ENCODE measurements around the gene FSTL5.
"Not testable (repeated sequence)": the region's sequence is repeated elsewhere in the genome, so short reads cannot be mapped to it uniquely, and the experiment has no call there.

The FSTL5 gene

DNA sequence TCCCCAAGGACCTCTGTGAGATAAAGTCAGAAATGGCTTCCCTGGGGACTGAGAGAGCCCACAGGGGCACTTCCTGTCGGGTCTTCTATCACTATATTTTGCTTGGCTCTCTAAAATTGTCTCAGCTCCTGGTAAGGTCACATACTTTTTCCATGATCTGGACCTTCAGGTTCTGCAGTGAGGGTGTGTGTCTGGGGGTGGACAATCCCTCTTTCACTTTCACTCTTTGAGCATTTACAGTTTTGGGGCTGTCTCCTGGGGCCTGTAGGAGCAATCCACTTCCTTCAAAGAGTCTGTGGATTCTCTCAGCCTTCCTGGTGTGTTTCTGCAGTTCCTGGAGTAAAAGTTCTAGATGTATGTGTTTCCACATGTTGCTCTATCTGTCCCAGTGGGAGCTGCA is 335.7 kb downstream of the FSTL5 start:
- no peak for DNase-seq

DNA sequence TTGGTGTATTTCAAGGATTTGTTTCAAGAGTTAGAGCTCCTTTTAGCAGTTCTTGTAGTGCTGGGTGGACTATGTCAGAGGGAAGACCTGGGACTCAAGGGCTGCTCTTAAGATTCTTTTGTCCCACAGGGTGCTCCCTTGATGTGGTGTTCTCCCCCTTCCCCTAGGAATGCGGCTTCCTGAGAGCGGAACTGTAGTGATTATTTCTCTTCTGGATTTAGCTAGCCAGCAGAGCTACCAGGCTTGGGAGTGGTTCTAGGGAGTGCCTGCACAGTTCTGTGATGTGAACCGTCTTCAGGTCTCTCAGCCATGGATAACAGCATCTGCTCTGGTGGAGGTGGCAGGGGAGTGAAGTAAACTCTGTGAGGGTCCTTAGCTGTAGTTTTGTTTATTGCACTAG is 336.8 kb downstream of the FSTL5 start:
- DNase-seq = no peak

DNA sequence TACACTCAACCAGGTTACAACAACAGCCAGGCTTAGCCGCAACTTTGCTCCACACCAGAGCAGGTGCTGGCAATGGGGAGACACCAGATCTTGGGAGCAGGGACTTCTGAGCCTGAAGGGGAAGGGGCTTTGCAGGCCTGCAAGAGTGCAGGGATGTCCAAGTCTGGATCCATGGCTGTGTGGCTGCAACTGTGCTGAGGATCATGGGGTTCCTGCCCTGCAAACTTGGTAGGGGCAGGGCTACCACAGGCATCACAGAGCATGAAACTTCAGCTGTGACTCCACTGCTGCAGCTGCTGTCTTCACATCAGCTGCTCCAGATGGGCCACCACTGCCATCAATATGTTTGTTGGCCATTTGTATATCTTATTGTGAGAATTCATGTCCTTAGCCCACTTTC is 340.4 kb downstream of the FSTL5 start:
- no peak for DNase-seq

DNA sequence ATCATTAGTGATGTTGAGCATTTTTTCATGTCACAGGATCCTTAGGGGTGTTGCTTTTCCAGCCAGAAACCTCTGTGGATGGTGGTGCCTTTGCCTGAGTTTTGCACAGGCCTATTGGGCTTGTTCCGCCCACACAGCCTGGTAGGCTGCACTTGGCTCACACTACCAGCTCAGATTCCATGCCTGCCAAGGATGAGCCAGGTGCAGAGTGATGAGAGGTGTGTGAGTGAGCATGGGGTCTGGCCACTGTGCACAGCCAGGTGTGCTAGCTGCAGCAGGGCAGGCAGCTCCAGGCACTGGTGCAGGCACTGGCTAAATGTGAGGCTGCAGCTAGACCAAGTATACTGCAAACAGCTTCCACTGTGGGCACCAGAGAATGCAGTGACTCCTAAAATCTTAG is 341.6 kb downstream of the FSTL5 start:
- DNase-seq = no peak

DNA sequence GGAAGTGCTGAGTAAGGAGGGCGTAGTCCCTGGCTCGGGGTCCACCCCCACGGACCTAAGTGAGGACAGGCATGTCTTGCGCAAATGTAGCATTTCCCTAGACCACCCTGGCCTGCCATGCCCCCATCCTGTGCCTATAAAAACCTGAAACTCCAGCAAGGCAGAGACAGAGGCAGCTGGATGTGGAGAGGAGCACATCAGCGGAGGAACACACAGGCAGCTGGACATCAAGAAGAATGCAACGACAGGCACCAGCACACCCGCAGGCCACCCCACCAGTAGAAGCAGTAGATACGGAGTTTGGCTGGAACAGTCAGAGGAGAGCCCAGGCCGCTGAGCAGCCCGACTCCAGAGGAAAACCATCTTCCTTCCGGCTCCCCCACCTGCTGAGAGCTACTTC is 345.9 kb downstream of the FSTL5 start:
- DNase-seq = no peak

DNA sequence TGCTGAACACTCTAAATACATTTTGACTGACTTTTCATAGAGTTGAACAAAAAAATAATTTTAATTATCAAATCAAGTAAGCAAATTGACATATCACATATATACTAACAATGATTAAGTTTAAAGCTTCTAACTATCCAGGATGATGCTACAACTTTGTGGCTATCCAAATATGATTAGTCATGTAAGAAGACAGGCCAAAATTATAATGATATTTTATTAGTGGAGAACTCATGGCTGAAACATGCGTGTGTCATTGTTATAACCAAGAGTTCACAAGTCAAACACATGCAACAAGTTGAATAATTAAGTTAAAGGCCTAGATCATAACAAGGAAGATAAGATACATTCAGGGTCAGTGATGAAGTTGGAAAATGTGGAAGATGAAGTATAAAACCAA is 346.8 kb downstream of the FSTL5 start:
- no peak for DNase-seq

DNA sequence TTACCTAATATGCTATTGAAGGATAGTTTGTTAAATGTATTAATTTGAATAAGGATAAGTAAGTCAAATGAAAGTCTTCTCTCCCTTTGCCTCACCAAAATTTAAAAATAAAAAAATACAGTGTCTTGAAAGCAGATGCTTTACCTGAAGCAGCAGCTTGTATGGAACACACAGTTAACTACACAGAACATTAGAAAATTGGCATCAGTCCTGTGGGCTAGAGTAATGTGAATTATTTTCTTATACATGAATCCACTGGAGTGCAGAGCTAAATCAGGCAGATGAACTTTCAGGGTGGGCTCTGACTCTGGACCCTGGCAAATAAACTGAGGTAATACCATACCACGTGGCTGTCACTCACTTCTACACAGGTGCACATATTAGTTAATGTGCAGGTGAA is 348.0 kb downstream of the FSTL5 start:
- no peak for DNase-seq

DNA sequence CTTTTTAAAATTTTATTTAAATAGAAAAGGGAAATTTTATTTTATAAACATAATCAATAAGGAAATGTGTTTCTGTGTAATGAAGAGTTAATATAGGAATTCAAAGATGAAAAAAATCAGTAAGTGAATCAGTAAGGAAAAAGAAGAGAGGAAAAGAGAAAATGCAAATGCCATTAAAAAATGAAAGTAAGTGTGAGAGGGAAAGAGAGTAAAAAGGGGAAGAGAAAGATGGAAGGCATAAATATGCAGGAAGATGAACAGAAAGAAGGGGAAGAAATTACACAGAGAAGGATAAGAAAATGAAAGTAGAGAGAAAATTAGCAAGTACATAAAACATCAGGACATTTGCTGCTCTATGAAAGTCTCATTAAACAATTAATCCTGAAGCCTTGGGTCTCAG is 349.9 kb downstream of the FSTL5 start:
- no peak for DNase-seq

DNA sequence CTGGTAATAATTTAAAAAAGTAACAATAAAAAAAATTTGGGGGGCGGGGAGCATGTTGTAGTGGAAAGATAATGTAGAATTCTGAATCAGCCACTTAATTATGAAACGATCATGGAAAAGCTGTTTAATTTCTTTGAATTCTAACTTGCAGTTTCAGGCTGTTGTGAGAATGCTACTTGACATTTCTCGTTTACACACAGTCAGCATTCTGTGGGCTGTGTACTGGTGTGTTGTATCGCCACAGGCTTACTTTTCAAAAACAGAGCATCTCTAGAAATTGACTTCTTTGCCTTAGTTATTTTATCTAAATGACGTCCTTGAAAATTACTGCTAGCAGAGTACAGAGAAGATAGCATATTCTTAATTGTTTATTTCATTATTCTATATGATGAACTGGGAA is 350.4 kb downstream of the FSTL5 start:
- no peak for DNase-seq

DNA sequence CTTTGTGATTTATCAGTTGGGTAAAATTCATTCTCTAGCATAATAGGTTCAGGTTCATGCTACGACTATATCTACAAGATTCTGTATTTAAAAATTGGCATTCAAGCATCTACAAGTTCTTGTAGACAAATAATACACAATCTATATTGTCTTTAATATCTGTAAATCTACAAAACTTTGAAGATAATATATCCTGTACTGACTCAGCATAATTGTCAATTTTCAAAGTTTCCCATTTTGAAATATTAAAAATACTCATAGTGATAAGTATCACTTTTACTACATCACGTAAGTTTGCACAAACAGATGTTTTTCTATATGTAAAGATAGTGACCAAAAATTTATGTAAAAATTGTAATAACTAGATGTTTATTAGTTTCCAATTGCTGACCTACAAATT is 360.6 kb downstream of the FSTL5 start:
- no peak for DNase-seq

DNA sequence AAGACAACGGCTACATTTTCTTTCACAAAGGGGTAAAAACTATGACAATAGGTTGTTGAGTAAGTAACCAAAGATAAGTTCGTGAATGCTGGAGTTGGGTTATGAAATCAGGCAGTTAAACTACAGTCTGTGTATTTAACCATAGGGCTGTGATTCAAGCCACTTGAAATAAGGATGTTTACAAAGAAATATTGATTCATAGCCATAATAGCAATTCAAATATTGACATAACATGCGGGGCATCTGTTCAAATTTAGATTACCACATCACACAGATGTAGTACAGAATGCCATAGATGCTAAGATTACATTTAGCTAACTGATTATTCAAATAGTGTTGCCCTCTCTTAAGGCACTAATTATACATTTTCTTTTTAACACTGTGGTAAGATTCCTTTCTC is 364.1 kb downstream of the FSTL5 start:
- no peak for DNase-seq

DNA sequence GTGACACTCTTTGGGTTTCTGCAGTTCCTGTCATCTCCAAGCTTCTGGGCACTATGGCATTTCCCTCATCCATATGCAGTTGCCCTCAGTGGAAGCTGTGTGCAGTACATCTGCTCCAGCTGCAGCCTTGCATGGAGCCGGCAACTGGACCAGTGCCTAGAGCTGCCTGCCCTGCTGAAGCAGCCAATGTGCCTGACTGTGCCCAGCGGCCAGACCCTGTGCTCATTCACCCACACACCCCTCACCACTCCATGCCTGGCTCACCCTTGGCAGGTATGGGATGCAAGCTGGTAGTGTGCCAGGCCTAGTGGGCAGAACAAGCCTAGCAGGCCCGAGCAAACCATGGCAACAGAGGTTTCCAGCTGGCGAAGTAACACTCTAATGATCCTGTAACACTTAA is 370.8 kb downstream of the FSTL5 start:
- DNase-seq = no peak

DNA sequence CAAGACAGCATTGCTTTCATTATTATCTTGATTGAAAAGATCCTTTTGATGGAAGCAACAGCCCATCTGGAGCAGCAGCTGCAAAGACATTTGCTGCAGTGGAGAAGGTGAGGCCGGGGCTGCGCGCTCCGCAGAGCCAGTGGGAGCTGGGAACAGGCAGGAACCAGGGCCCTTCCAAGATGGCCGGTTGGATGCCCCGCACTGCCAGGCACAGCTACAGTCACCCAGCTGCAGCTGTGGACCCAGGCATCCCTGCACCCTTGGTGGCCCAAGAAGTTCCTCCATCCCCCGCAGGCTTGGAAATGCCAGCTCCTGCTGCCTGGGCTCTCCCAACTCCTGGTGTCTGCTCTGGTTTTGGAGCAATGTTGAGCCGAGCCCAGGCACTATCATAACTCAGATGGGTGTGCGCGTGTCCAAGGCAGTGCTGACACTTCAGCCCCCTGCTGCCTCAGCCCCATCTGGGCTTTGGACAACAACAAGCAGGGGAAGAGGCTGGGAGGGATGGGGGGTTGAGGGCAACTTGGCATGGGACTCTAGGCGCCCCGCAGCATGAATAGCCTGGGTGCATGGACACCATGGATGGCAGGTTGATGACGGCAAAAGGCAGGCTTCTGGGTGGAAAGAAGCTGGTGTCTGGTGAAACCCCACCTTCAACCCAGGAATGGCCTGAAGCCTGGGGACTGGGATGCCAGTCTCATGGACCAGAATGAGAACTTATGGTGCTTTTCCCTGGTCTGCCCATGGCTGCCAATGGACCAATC is 371.8 kb downstream of the FSTL5 start:
- no peak for DNase-seq

DNA sequence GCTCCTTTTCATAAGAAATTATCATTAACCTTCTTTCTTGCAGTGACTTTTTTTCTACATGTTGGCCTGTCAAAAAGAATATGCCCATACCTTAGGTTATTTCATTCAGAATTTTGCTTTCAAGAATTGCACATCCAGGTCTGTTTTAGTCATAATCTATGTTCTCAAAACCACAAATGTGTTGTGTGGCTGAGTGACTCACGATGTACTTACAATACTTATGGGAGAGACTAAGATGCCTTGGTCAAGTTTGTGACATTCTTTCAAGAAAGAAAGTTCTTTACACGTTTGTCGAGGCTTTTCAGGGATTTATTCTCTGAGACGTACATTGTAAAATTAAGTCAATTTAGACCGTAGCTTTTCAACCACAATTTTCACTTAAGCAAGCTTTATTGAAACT is 396.7 kb downstream of the FSTL5 start:
- DNase-seq = no peak

DNA sequence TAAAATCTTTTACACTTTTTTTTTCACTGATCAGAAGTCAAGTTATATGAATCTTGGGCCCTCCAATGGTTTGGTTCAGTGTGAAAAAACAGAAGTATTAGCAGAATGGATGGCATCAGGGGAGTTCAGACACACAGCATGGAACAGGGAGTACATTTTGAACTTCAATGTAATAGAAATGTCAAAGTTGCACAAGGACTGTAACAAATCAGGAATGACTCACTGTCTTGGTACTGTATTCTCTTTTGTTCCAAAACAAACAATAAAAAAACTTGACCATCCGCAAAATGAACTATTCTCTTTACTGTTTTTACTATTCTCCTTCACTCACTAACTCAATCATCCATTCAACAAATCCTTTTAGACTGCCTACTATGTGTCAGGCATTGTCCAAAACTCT is 401.0 kb downstream of the FSTL5 start:
- no peak for DNase-seq

DNA sequence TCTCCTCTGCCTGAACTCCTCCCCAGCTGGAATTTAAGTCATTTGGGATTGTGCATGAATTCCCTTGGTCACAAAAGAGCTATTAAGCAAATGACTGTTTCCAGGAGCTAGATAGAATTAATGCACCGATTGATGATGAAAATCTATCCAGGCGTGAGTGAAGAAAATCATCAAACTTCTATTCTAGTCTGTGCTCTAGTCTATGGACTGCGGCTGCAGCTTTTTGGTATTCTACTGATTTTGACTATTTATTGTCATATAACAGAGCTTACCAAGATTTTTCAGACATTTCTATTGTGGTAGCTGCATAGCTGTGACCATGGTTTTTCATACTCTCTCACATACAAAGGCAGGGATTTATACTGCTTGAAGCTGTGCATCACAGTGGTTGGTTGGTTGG is 403.8 kb downstream of the FSTL5 start:
- no peak for DNase-seq

DNA sequence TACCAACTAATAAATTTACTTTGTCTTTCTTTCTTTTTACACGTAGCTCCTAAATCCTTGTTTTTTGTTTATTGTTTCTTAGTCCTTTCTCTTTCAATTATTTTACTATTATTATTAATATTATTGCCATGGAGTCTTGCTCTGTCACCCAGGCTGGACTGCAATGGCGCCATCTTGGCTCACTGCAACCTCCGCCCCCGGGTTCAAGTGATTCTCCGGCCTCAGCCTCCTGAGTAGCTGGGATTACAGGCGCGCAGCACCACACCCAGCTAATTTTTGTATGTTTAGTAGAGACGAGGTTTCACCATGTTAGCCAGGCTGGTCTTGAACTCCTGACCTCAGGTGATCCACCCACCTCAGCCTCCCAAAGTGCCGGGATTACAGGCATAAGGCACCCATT is 405.4 kb downstream of the FSTL5 start:
- not testable (repeated sequence) for DNase-seq

DNA sequence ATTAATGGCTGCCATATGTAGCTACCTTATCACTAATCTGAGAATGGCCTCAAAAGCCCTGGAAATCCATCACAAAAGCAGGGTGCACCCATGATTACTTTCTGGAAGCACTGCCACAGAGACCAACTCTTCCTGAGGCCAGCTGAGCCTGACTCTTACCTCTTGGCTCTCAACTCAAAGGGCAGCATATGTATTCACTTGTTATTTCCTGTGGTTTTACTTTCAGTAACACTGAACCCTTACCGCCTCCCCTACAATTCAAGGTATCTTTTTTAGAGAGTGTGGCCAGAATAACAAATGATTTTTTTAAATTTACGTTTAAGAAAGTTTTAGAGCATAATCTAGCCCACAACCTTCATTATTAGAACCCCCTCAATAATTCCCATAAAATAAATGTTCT is 434.9 kb downstream of the FSTL5 start:
- no peak for DNase-seq

DNA sequence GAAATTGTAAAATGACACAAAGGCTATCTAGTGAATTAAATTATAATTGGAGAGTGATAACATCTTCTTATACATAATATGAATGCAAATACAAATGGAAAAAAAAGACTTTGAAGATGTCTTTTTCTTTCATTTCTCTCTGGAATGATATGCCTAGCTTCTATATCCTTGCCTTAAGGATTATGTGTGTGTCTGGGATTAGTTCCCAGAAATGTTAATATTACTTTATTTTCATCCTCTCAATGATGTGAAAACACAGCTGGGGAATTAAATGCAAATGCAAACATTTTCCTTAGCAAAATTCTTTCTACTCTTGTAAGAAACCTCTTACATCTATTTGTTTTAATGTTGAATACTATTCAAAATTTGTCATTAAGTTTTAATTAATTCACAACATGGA is 441.9 kb downstream of the FSTL5 start:
- no peak for DNase-seq

DNA sequence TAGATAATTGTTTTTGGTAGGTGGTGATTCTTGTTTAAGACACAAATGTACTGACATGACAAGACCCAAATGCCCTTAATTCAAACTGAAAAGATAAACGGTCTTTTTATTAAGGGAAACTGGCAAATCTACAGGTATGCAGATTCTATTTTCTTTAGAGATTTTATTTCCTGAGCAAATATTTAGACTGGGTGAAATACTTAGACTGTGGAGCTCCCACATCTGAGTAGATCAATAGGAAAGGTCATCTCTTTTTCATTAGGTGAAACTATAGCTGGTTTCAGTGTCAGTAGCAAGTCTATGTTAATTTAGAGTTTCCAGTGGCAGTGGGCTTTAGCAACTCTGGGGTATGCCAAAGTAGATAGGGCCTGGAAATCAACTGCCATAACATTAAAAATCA is 446.7 kb downstream of the FSTL5 start:
- DNase-seq = no peak

DNA sequence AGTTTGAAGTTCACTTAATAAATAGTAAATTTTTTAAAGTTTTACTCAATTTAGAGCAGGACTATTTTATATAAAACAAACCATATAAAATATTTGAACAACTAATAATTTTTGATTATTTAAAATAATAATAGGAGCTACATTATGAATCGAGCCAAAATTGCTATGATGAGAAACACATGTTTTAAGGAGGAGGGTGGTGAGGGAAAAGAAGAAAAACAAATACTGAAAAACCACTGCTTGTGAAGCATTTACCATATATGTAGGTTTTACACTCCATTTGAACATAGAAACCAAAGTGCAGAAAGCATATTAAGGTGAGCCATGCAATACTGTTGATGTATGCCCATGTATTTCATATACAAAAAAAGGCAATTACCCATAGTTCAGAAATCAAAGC is 448.9 kb downstream of the FSTL5 start:
- DNase-seq = no peak

DNA sequence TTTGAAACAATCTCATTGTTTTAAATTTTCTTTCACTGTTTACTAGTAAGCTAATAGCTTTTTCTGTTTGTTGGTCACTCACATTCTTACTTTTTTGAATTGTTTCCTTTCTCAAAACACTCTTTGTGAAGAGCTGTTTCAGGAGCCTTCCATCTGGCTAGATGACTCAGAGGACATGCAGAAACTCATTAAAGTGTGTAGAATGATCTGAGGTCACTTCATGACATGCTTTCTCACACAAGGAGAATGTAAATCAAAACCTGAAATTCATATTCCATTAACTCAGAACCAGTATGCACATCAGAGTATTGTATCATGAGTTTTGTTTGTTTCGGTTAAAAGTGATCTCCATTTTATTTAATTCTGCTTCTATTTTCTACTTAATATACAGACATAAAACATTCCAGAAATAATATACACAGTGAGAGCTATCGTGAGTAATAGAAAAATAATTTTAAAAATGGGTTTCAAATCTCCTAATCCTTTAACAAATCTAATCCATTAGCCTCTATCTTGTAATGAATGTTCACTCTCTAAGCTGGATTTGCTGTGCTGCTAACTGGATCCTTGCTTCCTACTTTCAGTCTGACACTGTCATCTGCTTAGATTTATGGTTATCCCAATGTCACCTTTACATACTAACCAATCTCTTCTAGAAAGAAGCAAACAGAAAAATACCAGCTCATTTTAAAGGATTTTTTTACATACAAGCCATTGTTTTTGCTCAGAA is 449.6 kb downstream of the FSTL5 start:
- no peak for DNase-seq

DNA sequence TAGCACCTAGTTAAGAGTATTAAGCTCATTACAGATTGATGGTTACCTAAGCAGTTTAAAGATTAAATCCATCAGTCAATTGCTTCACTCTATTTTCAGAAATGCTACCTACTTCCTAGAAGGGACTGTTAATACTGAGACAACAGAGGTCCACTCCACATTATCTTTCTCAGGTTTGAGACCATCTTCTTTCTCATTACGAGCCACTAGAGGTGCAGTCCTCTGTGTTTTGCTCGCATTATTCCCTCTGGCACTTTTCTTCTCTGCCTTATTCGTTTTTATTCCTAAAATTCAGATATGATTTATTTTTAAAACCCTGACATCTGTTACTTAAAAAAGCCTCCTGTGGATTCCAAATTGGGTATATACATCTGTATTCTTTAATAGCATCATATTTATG is 459.1 kb downstream of the FSTL5 start:
- no peak for DNase-seq

DNA sequence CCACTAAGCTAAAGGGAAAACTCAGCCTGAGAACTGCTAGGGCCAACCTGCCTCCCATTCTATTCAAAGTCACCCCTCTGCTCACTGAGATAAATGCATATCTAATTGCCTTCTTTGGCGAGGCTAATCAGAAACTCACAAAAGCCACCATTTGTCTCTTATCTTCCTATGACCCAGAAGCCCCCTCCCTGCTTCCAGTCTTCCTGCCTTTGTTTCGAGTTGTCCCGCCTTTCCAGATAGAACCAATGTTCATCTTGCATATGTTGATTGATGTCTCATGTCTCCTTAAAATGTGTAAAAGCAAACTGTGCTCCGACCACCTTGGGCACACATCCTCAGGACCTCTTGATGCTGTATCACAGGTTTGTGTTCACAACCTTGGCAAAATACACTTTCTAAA is 459.8 kb downstream of the FSTL5 start:
- no peak for DNase-seq

DNA sequence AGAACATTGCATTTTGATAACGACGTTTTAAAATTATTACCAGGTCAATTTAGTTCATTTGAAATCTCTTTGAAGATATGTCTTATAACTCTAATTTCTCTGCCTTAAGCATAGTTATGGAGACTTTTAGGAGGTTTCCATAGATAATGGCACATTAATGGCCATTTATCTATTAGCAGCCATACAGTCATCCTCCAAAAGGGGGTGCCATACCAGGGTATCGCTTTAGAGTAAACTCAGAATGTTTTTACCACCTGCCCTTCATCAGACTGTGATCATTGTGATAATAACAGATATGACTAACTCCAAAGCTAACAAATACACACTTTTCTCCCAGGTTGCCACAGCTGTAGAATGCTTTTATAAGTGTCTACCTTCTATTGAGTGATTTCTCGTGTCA is 461.5 kb downstream of the FSTL5 start:
- no peak for DNase-seq
